A673 (cell line): ENCODE data around the gene MGARP. TPM values are rescaled to one million over a fixed set of nuclear protein-coding genes. Genes with fewer than 3 reads are reported as not detected.

Source experiments
- BruUV-seq: library from RNA; stranded (reverse); fragments of 400-500 nt; replicated peaks from 2 replicates; lab custom pipeline; 2021; lab: Mats Ljungman, UMichigan
- CTCF ChIA-PET: fragments of 300-600 bp; sonication (Branson Sonifier 250); formaldehyde crosslinking; loops from one replicate; lab custom pipeline; 2022; ENCODE audit warnings: antibody characterized with exemption; lab: Charles Lee
- POLR2A ChIA-PET: fragments of 300-600 bp; sonication (Branson Sonifier 250); formaldehyde crosslinking; loops from one replicate; lab custom pipeline; 2022; ENCODE audit warnings: antibody characterized with exemption; ENCODE audit not compliant: low non-redundant PET; lab: Charles Lee
- DNase-seq: peaks from one replicate; pipeline ENCODE4 v3.0.0-alpha.2; 2015; ENCODE audit warnings: low spot score
- H3K27ac ChIP-seq: fragments of 200-600 bp; sonication (generic); 2 replicates; pipeline ENCODE4 v1.5.1; 2016; ENCODE audit warnings: mixed run types, low read depth, mild to moderate bottlenecking, mixed read lengths, antibody characterized with exemption, low read length; ENCODE audit not compliant: poor library complexity, severe bottlenecking
- H3K27me3 ChIP-seq: fragments of 200-600 bp; sonication (generic); replicated peaks from 2 replicates; pipeline ENCODE4 v1.6.1; 2017; ENCODE audit warnings: mixed run types, low read depth, mild to moderate bottlenecking, mixed read lengths, antibody characterized with exemption, low read length; ENCODE audit not compliant: insufficient read depth, poor library complexity
- H3K36me3 ChIP-seq: fragments of 200-600 bp; sonication (generic); 2 replicates; pipeline ENCODE4 v1.6.1; 2016; ENCODE audit warnings: mixed run types, mild to moderate bottlenecking, mixed read lengths, antibody characterized with exemption, low read length; ENCODE audit not compliant: insufficient read depth, poor library complexity, severe bottlenecking
- H3K4me1 ChIP-seq: fragments of 200-600 bp; sonication (generic); 2 replicates; pipeline ENCODE4 v1.6.1; 2017; ENCODE audit warnings: mixed run types, mild to moderate bottlenecking, mixed read lengths, antibody characterized with exemption, low read length; ENCODE audit not compliant: insufficient read depth, poor library complexity, severe bottlenecking
- H3K4me3 ChIP-seq: fragments of 200-600 bp; sonication (generic); 2 replicates; pipeline ENCODE4 v1.5.1; 2016; ENCODE audit warnings: low read depth, mixed run types, mild to moderate bottlenecking, mixed read lengths, low read length; ENCODE audit not compliant: poor library complexity, severe bottlenecking
- H3K9me3 ChIP-seq: fragments of 200-600 bp; sonication (generic); 2 replicates; pipeline ENCODE4 v1.6.1; 2016; ENCODE audit warnings: mixed run types, low read depth, mild to moderate bottlenecking, mixed read lengths, antibody characterized with exemption, low read length; ENCODE audit not compliant: poor library complexity, severe bottlenecking
- CTCF ChIP-seq: fragments of 300-800, 200-600 bp; sonication (generic); conservative IDR thresholded peaks from 2 replicates; pipeline ENCODE4 v1.5.1; 2017; ENCODE audit warnings: low read depth, mild to moderate bottlenecking, antibody characterized with exemption, low read length, moderate library complexity, mixed read lengths
- EZH2 ChIP-seq: fragments of 200-600 bp; sonication (generic); IDR thresholded peaks from 2 replicates; pipeline ENCODE4 v1.6.1; 2017; ENCODE audit warnings: borderline replicate concordance, low read depth, mild to moderate bottlenecking, mixed read lengths, antibody characterized with exemption, low read length; ENCODE audit not compliant: poor library complexity, severe bottlenecking
- intact Hi-C: fragments of 100-400 bp; cut with micrococcal nuclease; formaldehyde crosslinking; loops from one replicate; pipeline ENCODE4 v1.10.0; 2022; ENCODE audit not compliant: unreplicated experiment
- total RNA-seq: library from RNA; stranded (reverse); gene quantifications from 2 replicates; pipeline ENCODE4 v1.2.3, GENCODE V29; 2021

The MGARP gene
- total RNA-seq, 1 experiment from 2014 or later = 6.0 TPM

GRCh38 chr4:139301821-139302611, 22.0 kb upstream of the MGARP start, which contains the start of gene NDUFC1:
Gene NDUFC1, minus strand, starts transcription at chr4:139302477. Its CDS starts 6,679 bp downstream, at chr4:139295798.
- Histone ChIP-seq H3K36me3 (peaks cover 34% of the 10 kb centered on the region), H3K27ac (peak within 1 kb of the TSS; percentile 95), H3K4me1 (peaks cover 9% of the 10 kb centered on the region), H3K9me3 (peaks cover 11% of the 10 kb centered on the region), H3K4me3 (peak within 1 kb of the TSS; percentile 93), H3K27me3 (no peaks in the 10 kb centered on the region)
- POLR2A ChIA-PET = interaction anchor here (0.5 kb wide), 1 partner anchor 286 kb away, joined by 5 read pairs; no protein-coding TSS in a partner anchor
- TF ChIP-seq EZH2 (no peak), CTCF (0 out of 2 replicates have a peak, but pooled peaks have one; percentile 22)
- CTCF ChIA-PET = no interaction called here
- DNase-seq = peak; percentile 67
- no TSS peak for BruUV-seq
- intact Hi-C loops = loop anchor here (2.0 to 5.0 kb wide), 3 partner anchors 125 to 220 kb away; partner anchors contain the start of gene ELF2

- Histone ChIP-seq H3K9me3 (peaks cover 11% of the 10 kb centered on the region), H3K27ac (peak within 1 kb of the TSS; percentile 95), H3K4me3 (peak within 1 kb of the TSS; percentile 93), H3K36me3 (peaks cover 26% of the 10 kb centered on the region), H3K27me3 (no peaks in the 10 kb centered on the region), H3K4me1 (peaks cover 15% of the 10 kb centered on the region)
- BruUV-seq = no TSS peak
- DNase-seq = peak; percentile 100
- intact Hi-C loops = loop anchor here (2.0 to 5.0 kb wide), 3 partner anchors 124 to 219 kb away; partner anchors contain the start of gene ELF2
- CTCF ChIA-PET = no interaction called here
- POLR2A ChIA-PET = interaction anchor here (0.5 kb wide), 1 partner anchor 285 kb away, joined by 5 read pairs; no protein-coding TSS in a partner anchor
- TF ChIP-seq CTCF = no peak
- TF ChIP-seq EZH2 = no peak
These were observed 21.2 kb upstream of the MGARP start, which contains the start of gene NAA15 for GRCh38 chr4:139301113-139301820. Gene NAA15, plus strand, starts transcription at chr4:139301505. Its CDS starts 273 bp downstream, at chr4:139301778.

- TF ChIP-seq CTCF (no peak), EZH2 (no peak)
- peaks cover 11% of the 10 kb centered on the region for H3K9me3 ChIP-seq
- BruUV-seq = TSS peak; percentile 81
- CTCF ChIA-PET = no interaction called here
- intact Hi-C loops = loop anchor here (2.0 to 5.0 kb wide), 3 partner anchors 124 to 218 kb away; partner anchors contain the start of gene ELF2
- peaks cover 19% of the 10 kb centered on the region for H3K36me3 ChIP-seq
- POLR2A ChIA-PET = no interaction called here
- peaks cover 15% of the 10 kb centered on the region for H3K4me1 ChIP-seq
- no peaks in the 10 kb centered on the region for H3K27me3 ChIP-seq
- H3K4me3 ChIP-seq = peak overlapping the region; percentile 93
- peak; percentile 49 for DNase-seq
- H3K27ac ChIP-seq = peak overlapping the region; percentile 95
These were observed 20.5 kb upstream of the MGARP start for GRCh38 chr4:139300431-139301112.
